H1 (cell line): Measurements from ENCODE around the gene PDE9A. TPM values are rescaled to one million over a fixed set of nuclear protein-coding genes. Genes with fewer than 3 reads are reported as not detected.

Experiments
- CTCF ChIA-PET: fragments of 300-600 bp; sonication (Branson Sonifier 250); formaldehyde crosslinking; loops from one replicate; lab custom pipeline; 2021; ENCODE audit not compliant: partially characterized antibody; lab: Charles Lee
- POLR2A ChIA-PET: fragments of 300-600 bp; sonication (Branson Sonifier 250); formaldehyde crosslinking; loops from one replicate; lab custom pipeline; 2021; ENCODE audit warnings: inconsistent platforms; ENCODE audit not compliant: partially characterized antibody; lab: Charles Lee
- DNase-seq, 2 experiments: peaks; one replicate each; pipeline versions ENCODE4 v3.0.0 to v3.0.0-alpha.2; 2010 to 2022; ENCODE audit warnings: low spot score in 2 of 2, low read depth in 1 of 2, mixed read lengths in 1 of 2
- FAIRE-seq: peaks from 2 replicates; lab custom pipeline; 2011; peaks lifted over from hg19 to GRCh38; lab: Jason Lieb, UNC
- H2AFZ ChIP-seq: 2 replicates; pipeline ENCODE4 v1.8.1; 2012; ENCODE audit warnings: low read length, inconsistent platforms
- H2AK5ac ChIP-seq: 2 replicates; pipeline ENCODE4 v1.6.1; 2013; ENCODE audit warnings: low read depth, low read length
- H2BK120ac ChIP-seq: replicated peaks from 2 replicates; pipeline ENCODE3; 2013; ENCODE audit warnings: low read depth, low read length, inconsistent platforms
- H2BK12ac ChIP-seq: 2 replicates; pipeline ENCODE4 v1.6.1; 2013; ENCODE audit warnings: low read depth, low read length
- H2BK15ac ChIP-seq: 2 replicates; pipeline ENCODE4 v1.6.1; 2013; ENCODE audit warnings: low read length
- H2BK20ac ChIP-seq: 2 replicates; pipeline ENCODE4 v1.6.1; 2013; ENCODE audit warnings: low read length
- H2BK5ac ChIP-seq: 2 replicates; pipeline ENCODE4 v1.6.1; 2013; ENCODE audit warnings: low read depth, low read length
- H3K14ac ChIP-seq: 2 replicates; pipeline ENCODE4 v1.6.1; 2013; ENCODE audit warnings: inconsistent platforms; ENCODE audit not compliant: insufficient read length
- H3K18ac ChIP-seq: 2 replicates; pipeline ENCODE4 v1.6.1; 2013; ENCODE audit warnings: low read length; ENCODE audit errors: extremely low read depth
- H3K23ac ChIP-seq: 2 replicates; pipeline ENCODE4 v1.6.1; 2013; ENCODE audit warnings: inconsistent platforms; ENCODE audit not compliant: insufficient read length
- H3K23me2 ChIP-seq: 2 replicates; pipeline ENCODE4 v1.6.1; 2013; ENCODE audit warnings: low read depth, low read length
- H3K27ac ChIP-seq: 2 replicates; pipeline ENCODE4 v1.6.1; 2011; ENCODE audit warnings: low read depth, low read length, inconsistent platforms
- H3K27me3 ChIP-seq, 4 experiments: replicated peaks in 1 of 4; 1 replicate in 1 of 4; 2 replicates in 3 of 4; pipeline versions ENCODE4 v1.6.1 to v1.8.1; 2011 to 2013; ENCODE audit warnings: low read length in 3 of 4, mild to moderate bottlenecking in 3 of 4, inconsistent platforms in 2 of 4, mixed read lengths in 2 of 4, moderate library complexity in 1 of 4; ENCODE audit not compliant: control insufficient read depth in 3 of 4, insufficient read depth in 3 of 4; ENCODE audit errors: extremely low read depth in 1 of 4
- H3K36me3 ChIP-seq, 4 experiments: 2 replicates each; pipeline versions ENCODE4 v1.6.1 to v1.8.1; 2011 to 2013; ENCODE audit warnings: mild to moderate bottlenecking in 4 of 4, low read length in 3 of 4, moderate library complexity in 2 of 4, control low read depth in 1 of 4, inconsistent platforms in 1 of 4; ENCODE audit not compliant: insufficient read depth in 4 of 4, control insufficient read depth in 2 of 4
- H3K4ac ChIP-seq: replicated peaks from 2 replicates; pipeline ENCODE3; 2013; ENCODE audit warnings: low read length, low read depth, mixed read lengths, inconsistent platforms; ENCODE audit not compliant: insufficient read length
- H3K4me1 ChIP-seq, 4 experiments: replicated peaks in 1 of 4; 1 replicate in 1 of 4; 2 replicates in 3 of 4; pipeline versions ENCODE4 v1.6.1 to v1.8.1; 2011 to 2013; ENCODE audit warnings: low read length in 3 of 4, inconsistent platforms in 2 of 4, mixed read lengths in 1 of 4; ENCODE audit not compliant: insufficient read depth in 4 of 4, control insufficient read depth in 3 of 4
- H3K4me2 ChIP-seq, 2 experiments: 2 replicates each; pipeline versions ENCODE4 v1.6.1 to v1.8.1; 2011 to 2013; ENCODE audit warnings: low read depth in 2 of 2, low read length in 2 of 2, control low read depth in 1 of 2, inconsistent platforms in 1 of 2, mild to moderate bottlenecking in 1 of 2; ENCODE audit not compliant: insufficient read depth in 1 of 2
- H3K4me3 ChIP-seq, 4 experiments: fragments of 200-600, 300-600 bp in 1 of 4; sonication (generic), shearing (Covaris generic), sonication (Bioruptor Twin) in 1 of 4; 2 replicates each; pipeline versions ENCODE4 v1.5.1 to v1.8.1; 2011 to 2016; ENCODE audit warnings: low read length in 4 of 4, low read depth in 3 of 4, control low read depth in 2 of 4, inconsistent platforms in 2 of 4, mild to moderate bottlenecking in 2 of 4, mixed read lengths in 1 of 4, moderate library complexity in 1 of 4; ENCODE audit not compliant: insufficient read depth in 2 of 4; ENCODE audit errors: extremely low read depth in 1 of 4
- H3K56ac ChIP-seq: replicated peaks from 2 replicates; pipeline ENCODE3; 2013; ENCODE audit warnings: low read depth, mild to moderate bottlenecking, mixed read lengths, low read length, inconsistent platforms; ENCODE audit not compliant: insufficient read length
- H3K79me1 ChIP-seq: 2 replicates; pipeline ENCODE4 v1.6.1; 2013; ENCODE audit warnings: low read depth, low read length, control low read depth
- H3K79me2 ChIP-seq, 2 experiments: 2 replicates each; pipeline versions ENCODE4 v1.6.1 to v1.8.1; 2012 to 2013; ENCODE audit warnings: low read length in 2 of 2, mild to moderate bottlenecking in 2 of 2, inconsistent platforms in 1 of 2; ENCODE audit not compliant: insufficient read depth in 2 of 2, control insufficient read depth in 1 of 2
- H3K9ac ChIP-seq, 4 experiments: replicated peaks in 1 of 4; 1 replicate in 1 of 4; 2 replicates in 3 of 4; pipeline versions ENCODE4 v1.6.1 to v1.8.1; 2011 to 2013; ENCODE audit warnings: low read depth in 3 of 4, low read length in 3 of 4, control low read depth in 2 of 4, mild to moderate bottlenecking in 2 of 4, moderate library complexity in 2 of 4, inconsistent platforms in 1 of 4; ENCODE audit errors: extremely low read depth in 1 of 4
- H3K9me3 ChIP-seq, 2 experiments: 2 replicates each; pipeline versions ENCODE4 v1.6.1 to v1.8.1; 2012 to 2013; ENCODE audit warnings: mild to moderate bottlenecking in 2 of 2, moderate library complexity in 2 of 2, control low read depth in 1 of 2, inconsistent platforms in 1 of 2, low read depth in 1 of 2, low read length in 1 of 2, mixed read lengths in 1 of 2; ENCODE audit not compliant: insufficient read depth in 2 of 2
- H4K20me1 ChIP-seq, 2 experiments: replicated peaks in 1 of 2; 2 replicates each; pipeline versions ENCODE3 to v1.8.1; 2011 to 2013; ENCODE audit warnings: inconsistent platforms in 2 of 2, low read length in 2 of 2, mild to moderate bottlenecking in 1 of 2; ENCODE audit not compliant: insufficient read depth in 2 of 2, control insufficient read depth in 1 of 2
- H4K5ac ChIP-seq: 2 replicates; pipeline ENCODE4 v1.6.1; 2013; ENCODE audit warnings: low read length, low read depth, mixed read lengths, inconsistent platforms; ENCODE audit not compliant: insufficient read length
- H4K8ac ChIP-seq: 2 replicates; pipeline ENCODE4 v1.8.0; 2013; ENCODE audit warnings: mild to moderate bottlenecking, moderate library complexity, low read length, inconsistent platforms; ENCODE audit not compliant: insufficient read depth; ENCODE audit errors: extremely low read depth
- H4K91ac ChIP-seq: replicated peaks from 2 replicates; pipeline ENCODE3; 2013; ENCODE audit warnings: low read length, mixed read lengths, inconsistent platforms; ENCODE audit not compliant: insufficient read length
- CTBP2 ChIP-seq: IDR thresholded peaks from 2 replicates; pipeline ENCODE4 v1.7.0; 2011; ENCODE audit warnings: borderline replicate concordance, mild to moderate bottlenecking, moderate library complexity, mixed read lengths, low read length; ENCODE audit not compliant: insufficient read depth, insufficient read length
- EP300 ChIP-seq, 2 experiments: IDR thresholded peaks; 1 replicate in 1 of 2; 2 replicates in 1 of 2; pipeline ENCODE4 v1.6.1; 2011 to 2012; ENCODE audit warnings: low read depth in 2 of 2, low read length in 2 of 2, mild to moderate bottlenecking in 2 of 2, borderline replicate concordance in 1 of 2, inconsistent platforms in 1 of 2, moderate library complexity in 1 of 2
- FOSL1 ChIP-seq: IDR thresholded peaks from 2 replicates; pipeline ENCODE4 v1.6.1; 2011; ENCODE audit warnings: mild to moderate bottlenecking, low read depth, low read length, moderate library complexity; ENCODE audit not compliant: insufficient read depth
- KDM1A ChIP-seq: fragments of 200-600, 300-600 bp; sonication (generic); IDR thresholded peaks from 2 replicates; pipeline ENCODE4 v1.7.1; 2016; ENCODE audit warnings: mild to moderate bottlenecking, low read length, borderline replicate concordance
- NRF1 ChIP-seq: IDR thresholded peaks from 2 replicates; pipeline ENCODE4 v1.6.1; 2011; ENCODE audit warnings: mild to moderate bottlenecking, low read depth, low read length, improper control_type of control experiment
- POU5F1 ChIP-seq: IDR thresholded peaks from 2 replicates; pipeline ENCODE4 v1.6.1; 2011; ENCODE audit warnings: low read depth, mild to moderate bottlenecking, low read length, moderate library complexity
- RAD21 ChIP-seq, 2 experiments: IDR thresholded peaks in 1 of 2; conservative IDR thresholded peaks in 1 of 2; 2 replicates each; pipeline ENCODE4 v1.6.1; 2011; ENCODE audit warnings: low read depth in 2 of 2, low read length in 2 of 2, improper control_type of control experiment in 1 of 2, inconsistent platforms in 1 of 2, mild to moderate bottlenecking in 1 of 2, moderate library complexity in 1 of 2
- RXRA ChIP-seq: IDR thresholded peaks from 2 replicates; pipeline ENCODE4 v1.6.1; 2011; ENCODE audit warnings: low read depth, mild to moderate bottlenecking, low read length, moderate library complexity; ENCODE audit not compliant: insufficient read depth
- WGBS, 2 experiments: shearing (Covaris generic) in 1 of 2; methylation state at CpG; one replicate each; pipeline versions ENCODE4 v1.1.6 to v1.1.7; 2013 to 2015; ENCODE audit warnings: low lambda C conversion rate in 2 of 2, mixed read lengths in 2 of 2, inconsistent platforms in 1 of 2, low coverage in 1 of 2, missing lambda C conversion rate in 1 of 2; ENCODE audit not compliant: insufficient replicate concordance in 2 of 2, insufficient coverage in 1 of 2, insufficient read length in 1 of 2; ENCODE audit errors: extremely low coverage in 1 of 2, missing lambda C conversion rate in 1 of 2; 5-methylcytosine and 5-hydroxymethylcytosine counted together
- polyA plus RNA-seq, 7 experiments: library from polyadenylated mRNA; depleted of rRNA in 3 of 7; stranded (reverse) in 5 of 7; unstranded in 2 of 7; fragments of >200 nt in 5 of 7; fragments of 200-250 nt in 2 of 7; gene quantifications; 1 replicate in 5 of 7; 2 replicates in 1 of 7; 4 replicates in 1 of 7; pipeline versions ENCODE4 v1.2.1 to v1.2.3, GENCODE V29; 2011 to 2013; ENCODE audit warnings: missing spikeins in 2 of 7, mixed read lengths in 2 of 7
- total RNA-seq: library from RNA; stranded (reverse); fragmentation: NEBNext Ultra II Directional; extraction: Animal tissue kit (Norgen Biotek cat#: 25700); gene quantifications from 2 replicates; pipeline ENCODE4 v1.2.1, GENCODE V29; 2021
- TF ChIP-seq, protein P1 (sequence below): IDR thresholded peaks from 2 replicates; pipeline ENCODE4 v1.6.1; 2012; ENCODE audit warnings: low read length, inconsistent platforms

PDE9A gene
- total and polyA plus RNA-seq, 2 of the 8 experiments (the other 6 are each of a cell fraction or from before 2014, with no cell fraction given): 39.2 to 45.9 TPM

GRCh38 chr21:42624095-42624790 lies 29.2 kb upstream of the PDE9A start:
- Histone ChIP-seq H4K8ac (no peak overlapping the region), H3K23me2 (peaks cover 4% of the 10 kb centered on the region; the same call in 1 of the 2 replicates), H4K5ac (no peak overlapping the region), H2AK5ac (no peak overlapping the region), H3K18ac (no peak overlapping the region), H3K79me2 (no peaks in the 10 kb centered on the region), H3K4me2 (no peak overlapping the region), H2AFZ (no peak overlapping the region), H3K4me1 (peaks cover 0 to 8% (median 4%) of the 10 kb centered on the region in 4 experiments; a peak in 4 of 7 replicates), H3K56ac (no peak overlapping the region), H3K14ac (no peak overlapping the region), H3K79me1 (0 out of 2 replicates have a peak, but pooled peaks cover 2% of the 10 kb centered on the region), H2BK5ac (no peak overlapping the region), H4K20me1 (no peaks in the 10 kb centered on the region), H4K91ac (no peak overlapping the region), H2BK12ac (no peak overlapping the region), H3K27me3 (peaks cover 0 to 7% (median 3%) of the 10 kb centered on the region in 4 experiments; a peak in 3 of 7 replicates), H3K4ac (no peak overlapping the region), H3K4me3 (no peak overlapping the region), H2BK120ac (no peak overlapping the region), H3K9me3 (no peaks in the 10 kb centered on the region), H2BK15ac (no peak overlapping the region), H3K23ac (no peak overlapping the region), H3K9ac (no peak overlapping the region), H3K27ac (no peak overlapping the region), H2BK20ac (no peak overlapping the region), H3K36me3 (no peaks in the 10 kb centered on the region)
- ChIA-PET CTCF (interaction anchor here (0.7 to 2.1 kb wide), 5 partner anchors 9 to 220 kb away, joined by 3 to 6 read pairs (median 4); no protein-coding TSS in a partner anchor), POLR2A (no interaction called here)
- FAIRE-seq (no peak), DNase-seq (no peak)
- WGBS, 2 experiments: 86% methylated on average over 13 of the region's 13 CpGs; no CpG with 5 or more reads in 1 of the 2 experiments
- TF ChIP-seq RXRA (no peak), CTBP2 (no peak), KDM1A (no peak), RAD21 (IDR thresholded peaks at IDR 0.05 in 1 of 2, conservative IDR thresholded peaks at IDR 0.05 in 1 of 2; ENCODE audit: low read depth in 2 of 2, low read length in 2 of 2) (no peak), POU5F1 (no peak), FOSL1 (no peak), NRF1 (no peak), EP300 (IDR thresholded peaks at IDR 0.05; ENCODE audit: borderline replicate concordance in 1 of 2, low read depth in 2 of 2, low read length in 2 of 2) (no peak)
- TF ChIP-seq, protein P1, sequence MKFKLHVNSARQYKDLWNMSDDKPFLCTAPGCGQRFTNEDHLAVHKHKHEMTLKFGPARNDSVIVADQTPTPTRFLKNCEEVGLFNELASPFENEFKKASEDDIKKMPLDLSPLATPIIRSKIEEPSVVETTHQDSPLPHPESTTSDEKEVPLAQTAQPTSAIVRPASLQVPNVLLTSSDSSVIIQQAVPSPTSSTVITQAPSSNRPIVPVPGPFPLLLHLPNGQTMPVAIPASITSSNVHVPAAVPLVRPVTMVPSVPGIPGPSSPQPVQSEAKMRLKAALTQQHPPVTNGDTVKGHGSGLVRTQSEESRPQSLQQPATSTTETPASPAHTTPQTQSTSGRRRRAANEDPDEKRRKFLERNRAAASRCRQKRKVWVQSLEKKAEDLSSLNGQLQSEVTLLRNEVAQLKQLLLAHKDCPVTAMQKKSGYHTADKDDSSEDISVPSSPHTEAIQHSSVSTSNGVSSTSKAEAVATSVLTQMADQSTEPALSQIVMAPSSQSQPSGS: no peak
